Keratinocyte (primary cell): ENCODE data around the gene ZFPM1.

Experiments used
- CTCF ChIP-seq, 3 experiments: IDR thresholded peaks in 1 of 3; conservative IDR thresholded peaks in 1 of 3; optimal IDR thresholded peaks in 1 of 3; 2 replicates in 2 of 3; 3 replicates in 1 of 3; pipeline versions ENCODE3 to v1.5.1; 2011; ENCODE audit warnings: low read length in 3 of 3, mild to moderate bottlenecking in 3 of 3, moderate library complexity in 2 of 3, control low read depth in 1 of 3, inconsistent platforms in 1 of 3; ENCODE audit not compliant: insufficient read depth in 2 of 3; ENCODE audit errors: extremely low read depth in 1 of 3
- EZH2 ChIP-seq: IDR thresholded peaks from one replicate; pipeline ENCODE4 v1.6.1; 2012; ENCODE audit warnings: inconsistent platforms, mild to moderate bottlenecking, low read length, moderate library complexity

- TF ChIP-seq CTCF (optimal IDR thresholded peaks at IDR 0.05 in 1 of 3, IDR thresholded peaks at IDR 0.05 in 1 of 3, conservative IDR thresholded peaks at IDR 0.05 in 1 of 3; ENCODE audit: extremely low read depth in 1 of 3, insufficient read depth in 2 of 3, low read length in 3 of 3), result no peak
- TF ChIP-seq EZH2, result no peak
Measured at GRCh38 chr16:88502371-88502770, 49.3 kb downstream of the ZFPM1 start.
